Measurements from ENCODE around the gene RAPGEF4. TPM values are rescaled to one million over a fixed set of nuclear protein-coding genes. Genes with fewer than 3 reads are reported as not detected.

Gene RAPGEF4
- total RNA-seq, 1 donor from 2014 or later: 1.7 TPM

GRCh38 chr2:172726172-172726735 lies 9.4 kb upstream of the RAPGEF4 start:
- H3K4me3 Mint-ChIP-seq: no peak overlapping the region
- H3K9me3 Mint-ChIP-seq: no peaks in the 10 kb centered on the region
- H3K27ac Mint-ChIP-seq (ENCODE audit: unreplicated experiment): no peak overlapping the region
- no peaks in the 10 kb centered on the region for H3K36me3 Mint-ChIP-seq (ENCODE audit: low read depth)
- H3K4me1 Mint-ChIP-seq: peaks cover 18% of the 10 kb centered on the region
- TF ChIP-seq CTCF (conservative IDR thresholded peaks at IDR 0.05): no peak
- DNase-seq (ENCODE audit: low read depth, low spot score): no peak
- no peaks in the 10 kb centered on the region for H3K27me3 Mint-ChIP-seq (ENCODE audit: low read depth)

GRCh38 chr2:172730411-172730810 lies 5.2 kb upstream of the RAPGEF4 start:
- H3K9me3 Mint-ChIP-seq: no peaks in the 10 kb centered on the region
- DNase-seq (ENCODE audit: low read depth, low spot score): no peak
- H3K36me3 Mint-ChIP-seq (ENCODE audit: low read depth): no peaks in the 10 kb centered on the region
- H3K4me1 Mint-ChIP-seq: peaks cover 18% of the 10 kb centered on the region
- H3K27ac Mint-ChIP-seq (ENCODE audit: unreplicated experiment): no peak overlapping the region
- TF ChIP-seq CTCF (conservative IDR thresholded peaks at IDR 0.05): no peak
- H3K4me3 Mint-ChIP-seq: no peak overlapping the region
- H3K27me3 Mint-ChIP-seq (ENCODE audit: low read depth): peaks cover 17% of the 10 kb centered on the region

- Mint-ChIP-seq H3K36me3 (ENCODE audit: low read depth) (no peaks in the 10 kb centered on the region), H3K9me3 (no peaks in the 10 kb centered on the region), H3K27me3 (ENCODE audit: low read depth) (peaks cover 47% of the 10 kb centered on the region), H3K4me3 (peak overlapping the region; percentile 64), H3K27ac (ENCODE audit: unreplicated experiment) (no peak overlapping the region), H3K4me1 (peaks cover 7% of the 10 kb centered on the region)
- TF ChIP-seq CTCF (conservative IDR thresholded peaks at IDR 0.05): no peak
- DNase-seq (ENCODE audit: low read depth, low spot score): no peak
Observed at GRCh38 chr2:172734711-172735581, 699 bp upstream of the RAPGEF4 start.

GRCh38 chr2:172736424-172737174 lies 954 bp downstream of the RAPGEF4 start:
- no peak for DNase-seq (ENCODE audit: low read depth, low spot score)
- H3K27ac Mint-ChIP-seq (ENCODE audit: unreplicated experiment): no peak overlapping the region

More at GRCh38 chr2:172736424-172737174, 954 bp downstream of the RAPGEF4 start:
- no peak for TF ChIP-seq CTCF (conservative IDR thresholded peaks at IDR 0.05)
- Mint-ChIP-seq H3K27me3 (ENCODE audit: low read depth) (peaks cover 47% of the 10 kb centered on the region), H3K4me1 (peaks cover 7% of the 10 kb centered on the region), H3K9me3 (no peaks in the 10 kb centered on the region), H3K4me3 (peak overlapping the region; percentile 94), H3K36me3 (ENCODE audit: low read depth) (no peaks in the 10 kb centered on the region)
